Stimulated activated CD8-positive, alpha-beta memory T cell treated with anti-CD3 and anti-CD28 coated beads, Interleukin-7, amount 100 ng/mL, for 24 hours (primary cell): ENCODE results near the gene RNF10.
"Not testable (repeated sequence)": the region's sequence is repeated elsewhere in the genome, so short reads cannot be mapped to it uniquely, and the experiment has no call there.

ENCODE experiments used
- DNase-seq: peaks from one replicate; pipeline ENCODE4 v3.0.0-alpha.2; 2020; ENCODE audit warnings: low read depth

The RNF10 gene

DNA sequence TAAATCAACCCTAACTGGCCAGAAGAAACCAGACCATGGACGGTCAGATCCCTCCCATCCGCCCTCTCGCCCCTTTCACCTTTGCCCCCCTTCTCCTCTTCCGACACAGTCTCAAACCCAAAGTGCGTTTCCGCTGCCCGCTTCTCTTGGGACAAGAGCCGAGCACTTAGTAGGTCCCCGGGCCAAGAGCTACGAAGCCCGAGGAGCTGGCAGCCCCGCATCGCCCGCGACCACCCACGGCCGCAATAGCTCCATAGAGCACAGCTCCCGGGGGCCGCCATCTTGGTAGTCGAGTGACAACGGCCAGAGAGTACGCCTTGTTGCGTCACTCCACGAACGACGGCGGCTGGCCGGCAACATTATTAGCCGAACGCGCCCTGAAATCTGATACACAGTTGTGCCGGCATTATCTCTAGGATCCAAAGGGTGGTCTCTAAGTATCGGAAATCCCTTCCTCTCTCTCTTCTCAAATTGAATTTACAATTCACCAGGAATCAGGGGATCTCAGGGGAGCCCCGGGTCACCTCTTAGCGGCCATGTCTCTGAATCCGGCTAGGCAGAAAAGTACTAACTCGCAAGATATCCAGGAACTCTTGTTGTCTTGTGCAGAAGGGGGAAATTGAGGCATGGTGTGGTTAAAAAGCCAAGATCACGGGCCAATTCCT lies 5.2 kb upstream of the RNF10 start, which contains the start of gene COQ5:
Gene COQ5, minus strand, starts transcription at position 298 of the 665 bp plus-strand sequence. Its CDS starts 17 bp downstream, at position 281.
- peak; percentile 63 for DNase-seq

DNA sequence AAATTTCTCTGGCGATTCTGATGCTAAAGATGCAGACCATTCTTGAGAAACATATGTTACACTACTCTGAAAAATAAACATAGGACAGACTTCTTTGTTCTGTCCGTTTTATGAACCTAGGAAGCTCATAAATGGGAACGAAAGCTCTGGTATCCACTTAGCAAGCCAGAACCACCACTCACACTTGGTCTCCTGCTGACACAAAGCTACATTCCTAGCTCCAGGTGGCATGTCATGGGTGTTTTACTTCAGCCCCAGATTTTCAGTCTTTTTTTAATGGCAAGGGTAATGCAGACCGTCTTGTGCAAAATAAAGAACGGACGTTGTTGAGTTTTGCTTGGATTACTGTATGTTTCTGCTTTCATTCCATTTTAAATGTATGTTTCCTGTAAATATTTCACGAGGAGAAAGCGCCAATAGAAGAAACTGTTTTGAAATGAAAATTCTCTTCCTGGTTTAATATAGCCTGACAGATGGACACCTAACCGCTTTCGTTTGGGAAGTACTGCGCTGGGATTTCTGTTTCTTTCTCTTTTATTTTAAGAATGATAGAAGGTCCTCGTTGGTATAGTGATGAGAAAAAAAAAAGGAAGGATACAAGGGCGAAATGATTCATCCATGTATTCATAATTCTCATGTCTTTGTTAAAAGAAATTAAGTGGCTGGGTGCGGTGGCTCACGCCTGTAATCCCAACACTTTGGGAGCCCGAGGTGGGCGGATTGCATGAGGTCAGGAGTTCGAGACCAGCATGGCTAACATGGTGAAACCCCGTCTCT lies 4.3 kb upstream of the RNF10 start:
- DNase-seq: no peak

DNA sequence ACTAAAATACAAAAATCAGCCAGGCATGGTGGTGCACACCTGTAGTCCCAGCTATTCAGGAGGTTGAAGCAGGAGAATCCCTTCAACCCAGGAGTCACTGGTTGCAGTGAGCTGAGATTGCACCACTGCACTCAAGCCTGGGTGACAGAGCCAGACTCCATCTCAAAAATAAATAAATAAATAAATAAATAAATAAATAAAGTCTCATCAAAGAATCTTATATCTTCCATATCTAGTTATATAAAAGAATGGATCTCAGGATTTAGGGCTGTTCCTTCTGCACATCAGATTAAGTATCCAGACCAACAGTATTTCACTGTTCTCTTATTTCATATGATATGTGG lies 3.8 kb upstream of the RNF10 start:
- not testable (repeated sequence) for DNase-seq

DNA sequence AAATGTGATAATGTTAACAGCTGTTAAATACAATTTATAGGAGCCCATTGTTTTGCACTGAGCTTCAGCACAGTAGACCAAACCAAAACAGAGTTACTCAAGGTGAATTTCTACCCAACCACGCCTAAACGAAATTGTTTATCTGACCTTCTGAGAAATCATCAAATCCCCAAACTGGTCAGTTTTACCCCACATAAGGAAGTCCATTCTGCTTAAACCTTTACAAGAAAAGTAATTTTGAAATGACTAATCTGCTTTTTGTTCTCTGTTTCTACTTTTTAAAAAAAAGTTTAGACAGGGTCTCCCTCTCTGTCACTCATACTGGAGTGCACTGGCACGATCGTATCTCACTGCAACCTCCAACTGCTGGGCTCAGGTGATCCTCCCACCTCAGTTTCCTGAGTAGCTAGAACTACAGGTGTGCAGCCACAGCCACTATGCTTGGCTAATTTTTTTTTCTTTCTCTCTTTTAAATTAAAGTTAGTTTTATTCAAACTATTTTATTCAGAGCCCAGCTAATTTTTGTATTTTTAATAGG lies 1.4 kb upstream of the RNF10 start:
- DNase-seq: no peak

DNA sequence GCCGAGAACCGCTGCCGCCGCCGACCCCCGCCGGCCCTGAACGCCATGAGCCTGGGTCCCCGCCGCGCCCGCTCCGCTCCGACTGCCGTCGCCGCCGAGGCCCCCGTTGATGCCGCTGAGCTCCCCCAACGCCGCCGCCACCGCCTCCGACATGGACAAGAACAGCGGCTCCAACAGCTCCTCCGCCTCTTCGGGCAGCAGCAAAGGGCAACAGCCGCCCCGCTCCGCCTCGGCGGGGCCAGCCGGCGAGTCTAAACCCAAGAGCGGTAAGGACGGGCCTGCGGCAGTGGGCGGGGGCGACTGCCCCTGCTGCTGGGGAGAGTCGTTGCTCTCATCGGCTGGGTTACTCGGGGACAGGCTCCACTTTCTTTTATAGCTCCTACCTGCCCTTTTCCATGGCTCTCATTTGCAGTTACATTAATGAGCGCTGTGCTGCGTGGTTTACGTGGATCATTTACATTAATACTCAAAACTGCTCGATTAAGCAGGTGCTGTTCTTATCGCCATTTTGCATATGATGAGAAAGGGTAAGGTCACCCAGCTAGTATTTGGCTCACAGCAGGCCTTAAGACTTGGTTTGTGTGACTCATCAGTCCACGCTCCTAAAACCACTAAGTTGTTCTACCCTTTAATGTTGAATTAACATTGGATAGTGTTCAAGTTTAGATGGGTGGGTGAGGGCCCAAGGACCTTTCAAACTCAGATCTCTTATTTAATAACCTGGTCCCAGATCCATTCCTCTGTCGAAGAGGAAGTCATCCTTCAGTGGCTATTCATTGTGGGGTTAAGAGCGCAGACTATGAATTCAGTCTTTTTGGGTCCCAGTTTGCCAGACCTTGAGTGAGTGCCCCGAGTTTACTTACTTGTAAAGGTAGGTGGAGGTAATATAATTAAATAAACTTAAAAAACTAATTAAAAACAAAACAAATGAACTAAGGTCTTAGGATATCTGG lies 823 bp downstream of the RNF10 start:
- peak; percentile 13 for DNase-seq

DNA sequence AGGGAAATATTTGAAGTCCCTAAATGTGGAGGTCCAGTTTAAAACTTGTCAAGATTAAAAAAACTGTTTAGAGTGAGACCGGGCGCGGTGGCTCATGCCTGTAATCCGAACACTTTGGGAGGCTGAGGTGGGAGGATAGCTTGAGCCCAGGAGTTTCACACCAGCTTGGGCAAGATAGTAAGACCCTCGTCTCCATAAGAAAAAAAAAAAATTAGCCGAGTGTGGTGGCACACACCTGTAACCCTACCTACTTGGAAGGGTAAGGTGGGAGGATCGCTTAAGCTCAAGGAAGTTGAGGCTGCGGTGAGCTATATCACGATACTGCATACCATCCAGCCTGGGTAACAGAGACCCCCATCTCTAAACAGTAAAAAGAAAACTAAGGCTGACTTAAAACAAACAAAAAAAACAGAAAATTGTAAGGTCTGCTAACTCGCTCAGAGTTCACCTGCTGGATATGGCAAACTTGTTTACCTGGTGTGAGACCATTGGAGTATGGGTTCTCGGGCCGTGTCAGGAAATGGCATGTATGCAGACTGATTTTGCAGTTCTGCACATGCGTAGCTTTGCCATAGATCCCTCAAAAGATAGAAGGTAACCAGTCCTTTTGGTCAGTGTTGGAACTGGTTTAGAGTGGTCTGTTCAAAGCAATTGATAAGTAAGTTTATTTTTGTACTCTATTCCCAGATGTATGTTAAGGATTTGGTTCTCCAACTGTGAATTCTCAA lies 2.1 kb downstream of the RNF10 start:
- no peak for DNase-seq

DNA sequence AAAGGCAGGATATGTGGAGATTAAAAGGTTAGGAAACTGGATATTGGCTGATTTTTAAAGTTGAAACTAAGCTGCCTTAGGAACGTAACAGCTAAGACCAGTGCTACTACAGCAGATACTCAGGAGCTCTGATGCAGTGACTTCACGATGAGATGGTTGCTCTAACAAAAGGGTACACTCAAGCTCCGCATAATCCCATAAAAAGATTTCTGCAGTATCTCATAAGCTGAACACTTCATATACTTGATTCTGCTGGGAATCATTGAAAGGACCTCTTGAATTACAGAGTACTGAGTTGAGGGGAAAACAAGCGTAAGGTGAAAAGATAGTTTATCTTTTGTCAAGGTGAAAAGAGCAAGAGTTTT lies 3.7 kb downstream of the RNF10 start:
- DNase-seq: no peak

DNA sequence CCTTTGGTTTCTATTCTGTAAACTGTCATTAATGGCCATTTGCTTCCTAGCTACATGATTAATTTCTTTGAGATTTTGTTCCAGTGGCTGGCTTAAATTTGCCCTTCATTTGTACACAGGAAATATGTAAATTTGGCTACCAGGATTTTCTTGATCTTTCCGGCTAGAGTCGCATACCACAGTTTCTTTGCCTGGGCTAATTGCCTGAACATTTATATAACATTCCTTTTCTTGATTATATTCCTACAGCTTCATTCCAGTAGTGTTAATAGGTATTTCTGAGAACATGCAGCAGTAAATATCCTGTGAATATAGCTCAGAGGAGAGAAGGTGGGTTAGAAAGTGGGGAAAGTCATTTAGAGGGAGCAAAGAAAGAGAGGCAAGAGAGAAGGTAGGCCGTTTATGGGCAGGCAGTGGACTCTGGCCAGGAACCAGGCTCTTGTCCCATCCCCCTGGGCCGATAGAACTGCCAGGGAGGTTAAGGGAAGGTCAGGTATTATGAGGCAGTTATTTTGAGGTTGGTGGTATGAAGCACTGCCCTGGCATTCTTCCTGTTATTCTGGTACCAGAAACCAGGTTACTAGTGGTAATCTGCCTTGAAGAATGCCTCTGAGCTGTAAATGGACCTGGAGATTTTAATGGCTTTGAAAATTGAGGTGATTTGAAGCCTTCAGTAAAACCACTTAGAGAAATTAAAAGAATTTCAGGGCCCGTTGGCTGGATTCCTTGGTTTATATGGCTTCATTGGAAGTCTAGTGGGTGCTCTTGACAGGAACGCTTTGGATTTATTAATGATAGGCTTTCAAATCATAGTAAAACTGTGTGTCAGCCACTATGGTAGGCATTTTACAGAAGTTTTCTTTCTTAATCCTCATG lies 4.4 kb downstream of the RNF10 start:
- DNase-seq: no peak

DNA sequence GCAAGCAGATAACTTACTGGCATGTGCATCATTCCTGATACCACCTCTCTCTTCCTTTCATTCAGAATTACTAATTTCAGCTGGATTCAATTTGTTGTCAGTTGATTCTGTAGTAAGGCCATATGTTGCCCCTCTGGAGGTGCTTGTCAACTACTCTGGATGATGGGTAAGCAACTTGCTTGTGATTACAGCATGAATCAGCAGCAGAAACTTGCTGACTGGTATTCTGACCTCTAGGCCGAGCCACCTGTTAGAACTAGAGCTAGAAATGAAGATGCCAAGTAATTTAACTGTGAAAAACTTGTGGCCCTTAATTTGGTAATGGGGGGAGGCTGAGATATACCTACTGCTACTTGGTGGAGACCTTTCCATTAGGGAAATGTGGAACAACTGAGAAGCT lies 5.1 kb downstream of the RNF10 start:
- DNase-seq: no peak

DNA sequence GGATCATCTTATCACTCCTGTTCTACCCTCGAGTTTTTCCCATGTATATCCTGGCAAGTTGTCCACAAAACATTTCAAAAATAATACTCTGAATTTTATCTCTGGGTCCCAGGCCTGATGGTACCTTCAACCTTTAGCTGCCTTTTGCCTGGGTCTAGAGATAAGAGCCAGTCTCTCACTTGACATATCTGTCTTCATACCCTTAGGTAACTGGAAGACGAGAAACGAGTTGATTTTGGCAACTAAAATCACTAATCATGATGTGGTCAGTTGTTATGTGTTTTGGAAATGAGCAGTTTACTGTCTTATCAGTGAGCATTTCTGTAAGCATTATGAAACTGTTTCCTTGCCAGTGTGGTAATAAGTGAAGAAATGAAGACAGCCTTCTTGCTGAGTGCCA lies 6.3 kb downstream of the RNF10 start:
- DNase-seq: no peak

DNA sequence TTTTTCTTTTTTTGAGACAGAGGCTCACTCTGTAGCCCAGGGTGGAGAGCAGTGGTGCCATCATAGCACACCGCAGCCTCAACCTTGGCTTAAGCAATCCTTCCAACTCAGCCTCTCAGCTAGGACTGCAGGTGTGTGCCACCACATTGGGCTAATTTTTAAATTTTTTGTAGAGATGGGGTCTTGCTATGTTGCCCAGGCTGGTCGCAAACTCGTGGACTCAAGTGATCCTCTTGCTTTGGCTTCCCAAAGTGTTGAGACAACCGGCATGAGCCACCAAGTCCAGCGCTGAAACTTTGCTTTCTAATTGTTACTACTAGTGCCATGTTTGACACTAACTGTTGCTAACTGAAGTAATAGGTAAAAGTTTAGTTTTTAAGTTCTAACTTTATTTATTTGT lies 8.0 kb downstream of the RNF10 start:
- no peak for DNase-seq

DNA sequence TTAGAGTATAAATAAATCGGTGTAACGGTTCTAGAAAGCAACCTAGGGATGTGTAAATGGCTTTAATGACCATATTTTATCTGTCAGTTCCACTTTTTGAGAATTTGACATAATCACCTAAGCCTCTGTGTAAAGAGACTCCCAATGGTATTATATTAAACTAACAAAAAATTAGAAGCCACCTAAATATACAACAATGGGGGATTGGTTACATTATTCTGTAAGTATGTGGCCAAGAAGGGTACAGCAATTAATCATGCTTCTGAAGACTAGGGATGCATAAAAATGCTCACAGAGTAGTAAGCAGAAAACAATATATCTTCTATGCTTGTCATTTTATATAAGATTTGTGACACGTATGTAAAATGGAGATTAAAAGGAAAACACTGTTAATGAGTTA lies 10.5 kb downstream of the RNF10 start:
- no peak for DNase-seq

DNA sequence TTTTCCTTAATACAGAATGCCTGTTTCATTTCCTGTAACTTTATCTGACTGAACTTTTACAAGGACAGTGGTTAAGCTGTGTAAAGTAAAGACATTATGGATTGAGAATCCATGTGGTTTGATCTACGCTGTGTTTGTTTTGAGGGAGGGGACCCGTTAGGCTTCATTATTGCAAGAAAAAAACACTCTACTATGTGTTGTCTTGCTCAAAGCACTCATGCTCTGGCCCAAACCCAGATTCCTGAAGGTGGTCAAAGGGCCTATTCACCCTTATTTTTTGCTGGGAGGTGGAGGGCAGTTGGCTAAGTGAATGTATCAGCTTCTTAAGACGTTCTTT lies 11.9 kb downstream of the RNF10 start:
- no peak for DNase-seq

DNA sequence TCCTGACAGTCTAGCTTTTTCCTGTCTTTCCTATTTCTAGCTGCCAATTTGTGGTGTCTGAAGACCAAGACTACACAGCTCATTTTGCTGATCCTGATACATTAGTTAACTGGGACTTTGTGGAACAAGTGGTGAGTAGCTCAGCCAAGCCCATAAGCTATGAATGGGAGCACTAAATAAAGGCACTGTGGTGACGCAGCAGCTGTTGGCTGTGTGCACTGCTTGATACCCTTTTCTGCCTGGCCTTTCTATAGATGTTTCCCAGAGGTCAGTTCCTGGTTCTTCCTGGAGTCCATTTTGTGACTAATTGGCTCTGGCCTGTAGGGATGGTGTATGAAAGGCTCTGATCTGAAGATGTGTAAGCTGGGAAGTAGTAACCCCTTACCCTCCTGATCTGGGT lies 20.5 kb downstream of the RNF10 start:
- no peak for DNase-seq

DNA sequence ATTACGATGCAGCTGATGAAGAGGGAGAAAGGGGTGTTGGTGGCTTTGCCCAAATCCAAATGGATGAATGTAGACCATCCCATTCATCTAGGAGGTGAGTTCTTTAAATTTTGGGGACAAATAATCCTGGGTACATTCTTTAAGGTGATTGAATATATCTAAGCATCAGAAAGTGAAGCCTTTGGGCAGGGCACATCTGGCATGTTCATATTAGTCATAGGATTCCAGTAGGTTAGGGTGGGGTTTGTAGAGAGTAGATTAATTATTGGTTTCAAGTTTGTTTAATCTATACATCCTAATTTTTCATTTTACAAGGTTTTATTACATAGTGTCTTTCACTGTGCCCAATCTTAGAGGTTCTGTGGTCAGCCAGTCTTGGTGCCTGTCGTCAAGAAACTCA lies 23.4 kb downstream of the RNF10 start:
- DNase-seq: no peak

DNA sequence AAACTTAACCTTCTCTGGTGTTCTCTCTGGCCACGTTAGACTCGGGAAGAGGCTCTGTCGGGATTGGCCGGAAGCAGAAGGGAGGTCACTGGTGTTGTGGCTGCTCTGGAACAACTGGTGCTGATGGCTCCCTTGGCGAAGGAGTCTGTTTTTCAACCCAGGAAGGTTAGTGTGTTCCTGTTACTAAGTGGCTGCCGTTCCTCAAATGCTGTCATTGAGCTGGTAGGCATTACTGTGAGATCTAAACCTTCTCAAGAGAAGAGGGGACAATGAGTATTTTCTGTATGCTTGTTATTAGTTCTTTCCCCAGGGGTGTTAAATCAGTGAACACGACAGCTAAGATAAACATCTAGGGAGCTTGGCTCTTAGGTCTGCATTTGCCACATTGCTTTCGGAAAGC lies 28.8 kb downstream of the RNF10 start:
- DNase-seq: no peak

DNA sequence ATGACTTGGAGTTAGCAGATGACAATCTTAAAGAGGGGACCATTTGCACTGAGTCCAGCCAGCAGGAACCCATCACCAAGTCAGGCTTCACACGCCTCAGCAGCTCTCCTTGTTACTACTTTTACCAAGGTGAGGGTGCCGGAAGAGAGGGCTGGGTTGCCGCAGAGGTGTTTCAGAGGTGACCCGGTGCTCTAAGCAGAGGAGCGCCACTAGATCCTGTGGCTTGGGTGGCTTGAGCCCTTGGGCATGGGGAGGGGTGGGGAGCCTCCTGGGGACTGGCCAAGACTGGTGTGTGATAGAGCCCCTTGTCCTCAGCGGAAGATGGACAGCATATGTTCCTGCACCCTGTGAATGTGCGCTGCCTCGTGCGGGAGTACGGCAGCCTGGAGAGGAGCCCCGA lies 29.3 kb downstream of the RNF10 start:
- DNase-seq: no peak

DNA sequence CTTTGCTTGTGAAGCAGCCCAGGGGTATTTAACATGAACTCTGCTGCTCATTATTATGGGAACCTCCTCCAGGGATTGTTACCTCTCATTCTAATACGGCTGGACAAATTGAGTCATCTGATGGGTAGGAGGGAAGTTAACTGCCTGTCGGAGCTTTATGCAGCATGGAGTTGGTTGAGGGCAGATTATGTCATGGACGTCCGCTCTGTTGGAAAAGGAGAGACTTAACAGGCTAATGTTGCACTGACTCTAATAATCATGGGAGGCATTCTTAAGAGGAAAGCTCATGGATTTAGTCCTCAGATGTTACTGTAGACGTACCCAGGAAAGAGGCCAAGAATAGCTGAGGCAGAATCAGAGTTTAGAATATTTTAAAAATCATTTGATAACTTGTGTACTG lies 37.1 kb downstream of the RNF10 start:
- no peak for DNase-seq

DNA sequence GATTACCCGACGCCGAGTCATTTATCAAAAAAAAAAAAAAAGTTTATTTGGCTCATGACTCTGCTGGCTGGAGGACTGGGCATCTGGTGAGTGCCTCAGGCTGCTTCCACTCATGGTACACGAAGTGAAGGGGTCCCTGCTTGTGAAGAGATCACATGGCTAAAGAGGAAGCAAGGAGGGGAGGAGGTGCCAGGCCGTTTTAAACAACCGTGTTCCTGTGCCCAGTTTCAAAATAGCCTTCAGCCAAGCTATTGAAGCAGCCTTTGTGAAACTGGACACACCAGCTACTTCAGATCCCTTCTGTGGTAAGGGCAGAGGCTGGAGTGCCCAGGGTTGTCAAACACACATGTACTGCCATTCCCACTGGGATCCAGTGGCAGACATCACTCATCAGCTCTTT lies 39.4 kb downstream of the RNF10 start:
- no peak for DNase-seq

DNA sequence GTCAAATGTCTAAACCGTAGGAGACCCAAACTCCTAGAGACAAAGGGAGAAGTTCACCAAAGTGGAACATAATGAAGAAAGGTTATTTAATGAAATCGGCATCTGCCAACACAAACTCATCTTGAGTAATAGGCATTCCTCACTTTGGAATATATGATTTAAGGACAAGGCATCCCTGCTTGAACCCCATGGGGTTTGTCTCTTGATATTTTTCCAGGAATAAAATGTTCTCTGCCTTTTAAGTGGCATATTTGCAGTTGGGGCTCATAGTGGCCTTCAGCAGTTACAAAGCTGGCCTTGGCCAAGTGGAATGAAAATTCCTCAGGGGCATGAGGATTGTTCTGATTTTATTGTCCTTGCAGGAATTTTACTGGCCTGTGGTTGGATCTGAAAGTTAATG lies 40.0 kb downstream of the RNF10 start:
- no peak for DNase-seq

DNA sequence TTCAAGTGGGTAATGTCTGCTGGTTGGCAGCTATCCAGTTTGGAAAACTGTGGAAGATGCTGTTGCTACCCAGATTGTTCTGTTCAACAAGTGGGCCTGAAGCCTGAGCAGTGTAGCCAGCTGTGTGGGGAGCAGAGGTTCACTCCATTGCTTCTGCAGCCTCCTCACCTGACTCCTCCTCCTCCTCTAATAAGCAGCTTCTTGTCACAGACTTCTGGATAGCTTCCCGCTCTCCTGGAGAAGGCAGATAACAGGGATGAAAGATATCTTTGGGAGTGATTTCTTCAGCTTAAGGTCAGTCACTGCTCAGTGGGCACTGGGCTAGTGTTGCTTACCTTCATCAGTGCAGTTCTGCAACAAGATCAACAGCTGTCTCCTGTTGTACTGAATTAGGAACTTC lies 45.0 kb downstream of the RNF10 start:
- DNase-seq: no peak
